Measurements from ENCODE around the gene SLC39A11.

DNA sequence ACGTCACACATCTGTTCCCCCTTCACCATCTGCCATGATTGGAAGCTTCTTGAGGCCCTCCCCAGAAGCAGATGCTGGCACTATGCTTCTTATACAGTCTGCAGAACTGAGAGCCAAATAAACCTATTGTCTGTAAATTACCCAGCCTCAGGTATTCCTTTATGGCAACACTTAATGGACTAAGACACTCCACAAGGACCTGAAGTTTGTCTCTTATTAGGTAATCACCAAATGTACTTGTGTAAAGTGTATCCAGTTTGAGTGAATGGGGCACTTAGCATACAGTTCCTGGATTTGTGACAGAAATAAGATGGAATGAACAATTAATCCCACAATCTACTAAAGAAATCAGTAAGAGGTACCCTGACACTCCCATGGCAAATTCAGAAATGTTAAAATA lies 105.3 kb downstream of the SLC39A11 start:
- no peak for TF ChIP-seq TAF1 (conservative IDR thresholded peaks at IDR 0.05)
- no peak for TF ChIP-seq GABPA (IDR thresholded peaks at IDR 0.05 in 1 of 2, conservative IDR thresholded peaks at IDR 0.05 in 1 of 2)
- TF ChIP-seq, protein P1, sequence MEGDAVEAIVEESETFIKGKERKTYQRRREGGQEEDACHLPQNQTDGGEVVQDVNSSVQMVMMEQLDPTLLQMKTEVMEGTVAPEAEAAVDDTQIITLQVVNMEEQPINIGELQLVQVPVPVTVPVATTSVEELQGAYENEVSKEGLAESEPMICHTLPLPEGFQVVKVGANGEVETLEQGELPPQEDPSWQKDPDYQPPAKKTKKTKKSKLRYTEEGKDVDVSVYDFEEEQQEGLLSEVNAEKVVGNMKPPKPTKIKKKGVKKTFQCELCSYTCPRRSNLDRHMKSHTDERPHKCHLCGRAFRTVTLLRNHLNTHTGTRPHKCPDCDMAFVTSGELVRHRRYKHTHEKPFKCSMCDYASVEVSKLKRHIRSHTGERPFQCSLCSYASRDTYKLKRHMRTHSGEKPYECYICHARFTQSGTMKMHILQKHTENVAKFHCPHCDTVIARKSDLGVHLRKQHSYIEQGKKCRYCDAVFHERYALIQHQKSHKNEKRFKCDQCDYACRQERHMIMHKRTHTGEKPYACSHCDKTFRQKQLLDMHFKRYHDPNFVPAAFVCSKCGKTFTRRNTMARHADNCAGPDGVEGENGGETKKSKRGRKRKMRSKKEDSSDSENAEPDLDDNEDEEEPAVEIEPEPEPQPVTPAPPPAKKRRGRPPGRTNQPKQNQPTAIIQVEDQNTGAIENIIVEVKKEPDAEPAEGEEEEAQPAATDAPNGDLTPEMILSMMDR (IDR thresholded peaks at IDR 0.05; ENCODE audit: low read depth, low read length, missing input control), result no peak
- TF ChIP-seq RAD21 (IDR thresholded peaks at IDR 0.05), result no peak
- TF ChIP-seq NR2F2 (IDR thresholded peaks at IDR 0.05), result no peak
- TF ChIP-seq YY1 (IDR thresholded peaks at IDR 0.05), result no peak
- no peak for TF ChIP-seq SP1 (IDR thresholded peaks at IDR 0.05)
- TF ChIP-seq, protein P2, sequence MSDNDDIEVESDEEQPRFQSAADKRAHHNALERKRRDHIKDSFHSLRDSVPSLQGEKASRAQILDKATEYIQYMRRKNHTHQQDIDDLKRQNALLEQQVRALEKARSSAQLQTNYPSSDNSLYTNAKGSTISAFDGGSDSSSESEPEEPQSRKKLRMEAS (IDR thresholded peaks at IDR 0.05), result no peak
- TF ChIP-seq, protein P3, sequence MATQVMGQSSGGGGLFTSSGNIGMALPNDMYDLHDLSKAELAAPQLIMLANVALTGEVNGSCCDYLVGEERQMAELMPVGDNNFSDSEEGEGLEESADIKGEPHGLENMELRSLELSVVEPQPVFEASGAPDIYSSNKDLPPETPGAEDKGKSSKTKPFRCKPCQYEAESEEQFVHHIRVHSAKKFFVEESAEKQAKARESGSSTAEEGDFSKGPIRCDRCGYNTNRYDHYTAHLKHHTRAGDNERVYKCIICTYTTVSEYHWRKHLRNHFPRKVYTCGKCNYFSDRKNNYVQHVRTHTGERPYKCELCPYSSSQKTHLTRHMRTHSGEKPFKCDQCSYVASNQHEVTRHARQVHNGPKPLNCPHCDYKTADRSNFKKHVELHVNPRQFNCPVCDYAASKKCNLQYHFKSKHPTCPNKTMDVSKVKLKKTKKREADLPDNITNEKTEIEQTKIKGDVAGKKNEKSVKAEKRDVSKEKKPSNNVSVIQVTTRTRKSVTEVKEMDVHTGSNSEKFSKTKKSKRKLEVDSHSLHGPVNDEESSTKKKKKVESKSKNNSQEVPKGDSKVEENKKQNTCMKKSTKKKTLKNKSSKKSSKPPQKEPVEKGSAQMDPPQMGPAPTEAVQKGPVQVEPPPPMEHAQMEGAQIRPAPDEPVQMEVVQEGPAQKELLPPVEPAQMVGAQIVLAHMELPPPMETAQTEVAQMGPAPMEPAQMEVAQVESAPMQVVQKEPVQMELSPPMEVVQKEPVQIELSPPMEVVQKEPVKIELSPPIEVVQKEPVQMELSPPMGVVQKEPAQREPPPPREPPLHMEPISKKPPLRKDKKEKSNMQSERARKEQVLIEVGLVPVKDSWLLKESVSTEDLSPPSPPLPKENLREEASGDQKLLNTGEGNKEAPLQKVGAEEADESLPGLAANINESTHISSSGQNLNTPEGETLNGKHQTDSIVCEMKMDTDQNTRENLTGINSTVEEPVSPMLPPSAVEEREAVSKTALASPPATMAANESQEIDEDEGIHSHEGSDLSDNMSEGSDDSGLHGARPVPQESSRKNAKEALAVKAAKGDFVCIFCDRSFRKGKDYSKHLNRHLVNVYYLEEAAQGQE (IDR thresholded peaks at IDR 0.05), result no peak
